KOPT-K1 (cell line): ENCODE measurements around the gene CACNG4.

Experiments used
- H3K27ac ChIP-seq: fragments of 200-600 bp; sonication (generic); 2 replicates; pipeline ENCODE4 v1.5.1; 2016; ENCODE audit warnings: antibody characterized with exemption, mild to moderate bottlenecking, low read depth, low read length; ENCODE audit not compliant: poor library complexity, severe bottlenecking
- H3K36me3 ChIP-seq: fragments of 200-600 bp; sonication (generic); 2 replicates; pipeline ENCODE4 v1.5.1; 2017; ENCODE audit warnings: antibody characterized with exemption, mild to moderate bottlenecking, low read length, moderate library complexity; ENCODE audit not compliant: insufficient read depth
- H3K9me3 ChIP-seq: fragments of 200-600 bp; sonication (generic); 2 replicates; pipeline ENCODE4 v1.5.1; 2017; ENCODE audit warnings: antibody characterized with exemption, low read length, mild to moderate bottlenecking; ENCODE audit not compliant: insufficient read depth, poor library complexity, severe bottlenecking

Gene CACNG4

DNA sequence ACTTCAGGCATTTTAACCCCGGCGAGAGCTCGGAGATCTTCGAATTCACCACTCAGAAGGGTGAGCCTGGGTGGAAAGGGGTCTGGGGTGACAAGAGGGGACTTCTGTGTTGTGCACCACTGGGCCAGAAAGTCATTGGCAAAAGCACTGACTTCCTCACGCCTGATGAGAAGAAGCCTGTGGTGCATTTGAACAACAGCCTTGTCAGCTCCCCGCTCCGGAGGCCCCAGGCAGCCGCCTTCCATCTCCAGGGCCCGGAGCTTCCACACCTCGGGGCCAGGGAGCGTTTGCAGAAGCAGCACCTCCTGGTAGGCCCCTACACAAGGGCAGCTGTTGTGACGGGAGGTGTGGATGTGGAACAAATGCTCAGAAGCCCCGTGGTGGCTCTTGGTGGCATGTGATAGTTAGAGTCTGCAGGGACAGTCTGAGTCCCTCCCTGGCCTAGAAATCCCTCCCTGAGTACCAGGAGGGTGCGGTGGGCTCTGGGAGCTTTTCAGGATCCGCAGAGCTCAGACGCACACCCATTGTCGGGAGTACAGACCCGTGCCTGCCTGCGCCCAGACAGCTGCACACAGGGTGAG, 89.6 kb downstream of the CACNG4 start:
- Histone ChIP-seq H3K36me3 (no peaks in the 10 kb centered on the region), H3K9me3 (peaks cover 8% of the 10 kb centered on the region), H3K27ac (no peak overlapping the region)

DNA sequence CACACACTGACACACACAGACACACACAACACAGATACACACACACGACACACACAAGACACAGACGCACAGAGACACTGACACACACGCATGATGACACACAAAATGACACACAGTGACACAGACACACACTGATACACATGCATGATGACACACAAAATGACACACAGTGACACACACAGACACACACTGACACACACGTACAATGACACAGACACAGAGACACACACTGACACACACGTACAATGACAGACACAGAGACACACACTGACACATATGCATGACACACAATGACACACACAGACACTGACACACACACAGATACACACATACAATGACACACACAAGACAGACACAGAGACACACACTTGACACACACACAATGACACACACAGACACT, 90.1 kb downstream of the CACNG4 start:
- H3K36me3 ChIP-seq = no peaks in the 10 kb centered on the region
- no peak overlapping the region for H3K27ac ChIP-seq
- H3K9me3 ChIP-seq = peaks cover 3% of the 10 kb centered on the region

DNA sequence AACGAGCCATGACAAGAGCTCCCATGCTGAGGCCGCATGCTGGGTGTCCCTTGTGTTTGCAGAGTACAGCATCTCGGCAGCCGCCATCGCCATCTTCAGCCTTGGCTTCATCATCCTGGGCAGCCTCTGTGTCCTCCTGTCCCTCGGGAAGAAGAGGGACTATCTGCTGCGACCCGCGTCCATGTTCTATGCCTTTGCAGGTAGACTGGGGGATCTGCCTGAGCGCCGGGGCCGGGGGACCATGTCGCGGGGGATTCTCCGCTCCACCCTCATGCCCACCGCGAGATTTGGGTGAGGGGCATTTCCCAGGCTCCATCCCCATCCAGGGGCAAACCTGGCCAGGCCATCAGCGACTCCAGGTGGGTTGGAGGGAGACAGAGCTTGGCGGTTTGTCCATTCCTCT, 90.5 kb downstream of the CACNG4 start:
- H3K27ac ChIP-seq = no peak overlapping the region
- H3K36me3 ChIP-seq = no peaks in the 10 kb centered on the region
- H3K9me3 ChIP-seq = no peaks in the 10 kb centered on the region

- H3K9me3 ChIP-seq = no peaks in the 10 kb centered on the region
- H3K27ac ChIP-seq = no peak overlapping the region
- H3K36me3 ChIP-seq = no peaks in the 10 kb centered on the region
Measured at GRCh38 chr17:67055811-67056745, 91.6 kb downstream of the CACNG4 start.

DNA sequence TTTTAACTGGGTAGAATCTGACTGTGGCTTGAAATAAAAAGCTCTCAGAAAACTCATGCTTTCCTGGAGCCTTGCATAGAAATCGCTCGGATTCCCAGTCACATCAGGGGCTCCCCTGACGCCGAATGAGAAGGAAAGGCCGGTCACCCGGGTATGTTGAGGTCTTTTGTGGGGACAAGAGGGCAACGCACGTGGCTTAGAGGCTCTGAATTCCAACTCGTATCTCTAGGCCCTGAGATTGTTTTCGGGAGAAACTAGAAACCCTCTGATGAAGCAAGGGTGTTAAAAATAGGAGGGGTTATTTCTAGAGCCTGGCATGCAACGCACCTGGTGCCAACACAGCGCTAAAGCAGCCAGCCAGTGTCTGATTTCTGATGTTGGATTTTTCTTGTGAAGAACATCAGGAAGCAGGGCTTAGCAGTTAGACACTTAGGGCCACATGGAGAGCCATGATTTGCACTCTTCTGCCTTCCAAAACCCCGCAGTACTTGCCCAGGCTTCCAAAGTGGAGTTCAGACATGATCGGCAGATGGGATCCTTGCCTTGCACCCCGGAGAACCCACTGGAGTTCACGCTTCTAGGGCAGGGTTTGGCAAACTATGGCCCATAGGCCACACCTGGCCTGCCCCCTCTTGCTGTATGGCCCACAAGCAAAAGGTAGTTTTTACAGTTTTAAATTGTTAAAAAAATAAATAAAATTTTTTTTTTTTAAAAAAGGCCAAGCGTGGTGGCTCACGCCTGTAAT, 92.4 kb downstream of the CACNG4 start:
- no peak overlapping the region for H3K27ac ChIP-seq

DNA sequence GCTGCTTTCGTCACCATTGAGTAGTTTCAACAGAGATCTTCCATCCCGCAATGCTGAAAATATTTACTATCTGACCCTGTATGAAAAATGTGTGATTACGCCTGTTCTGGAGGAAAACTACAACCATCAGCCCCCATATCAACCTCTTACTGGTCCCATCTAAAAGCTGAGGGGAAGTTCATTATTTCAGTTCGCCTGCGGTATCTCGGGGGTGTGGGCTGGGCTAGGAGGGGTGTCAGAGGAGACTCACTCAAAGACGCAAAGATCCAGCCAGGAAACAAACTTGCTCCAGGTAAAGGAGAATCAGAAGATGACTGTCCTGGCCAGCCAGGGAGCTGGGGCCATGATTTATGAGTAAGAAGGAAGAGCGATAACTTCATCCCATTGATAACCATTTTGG, 93.5 kb downstream of the CACNG4 start:
- H3K9me3 ChIP-seq = no peaks in the 10 kb centered on the region
- H3K36me3 ChIP-seq = no peaks in the 10 kb centered on the region
- H3K27ac ChIP-seq = no peak overlapping the region

More for the DNA sequence above, 92.4 kb downstream of the CACNG4 start:
- Histone ChIP-seq H3K36me3 (no peaks in the 10 kb centered on the region), H3K9me3 (no peaks in the 10 kb centered on the region)

DNA sequence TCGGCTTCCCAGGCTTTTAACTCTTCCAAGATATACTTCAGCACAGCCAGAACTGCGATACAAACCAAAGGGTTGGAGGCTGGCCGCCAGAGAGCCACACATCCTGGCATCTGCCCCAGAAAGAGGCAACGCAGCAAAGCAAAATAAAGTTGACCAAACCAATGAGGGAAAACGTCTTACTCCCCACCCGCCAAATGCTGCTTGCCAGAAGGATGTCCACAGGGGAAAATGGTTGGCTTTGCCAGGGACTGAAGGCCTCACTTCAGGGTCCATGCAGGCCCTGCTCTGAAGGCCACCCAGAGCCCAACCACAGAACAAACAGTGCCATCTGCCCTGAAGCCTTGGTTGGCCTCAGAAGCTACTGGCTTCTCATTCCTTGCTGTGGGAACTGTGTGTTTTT, 94.9 kb downstream of the CACNG4 start:
- H3K27ac ChIP-seq = no peak overlapping the region
- no peaks in the 10 kb centered on the region for H3K9me3 ChIP-seq

DNA sequence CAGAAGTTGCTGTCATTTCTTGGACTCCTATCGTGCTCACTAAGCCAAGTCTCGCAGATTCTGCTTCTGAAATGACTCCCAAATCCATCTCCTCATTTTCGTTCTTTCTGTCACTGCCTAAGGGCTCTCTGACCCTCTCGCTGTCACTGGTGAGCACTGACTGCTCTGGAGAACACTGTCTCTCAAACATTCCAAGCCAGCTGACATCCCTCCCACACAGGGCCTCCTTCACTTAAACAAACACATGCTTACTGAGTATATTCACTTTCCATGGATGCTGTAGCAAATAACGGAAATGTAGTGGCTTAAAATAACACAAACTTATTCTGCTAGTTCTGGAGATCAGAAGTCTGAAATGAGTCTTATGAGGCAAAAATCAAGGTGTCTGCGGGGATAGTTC, 98.6 kb downstream of the CACNG4 start:
- H3K36me3 ChIP-seq = no peaks in the 10 kb centered on the region
- no peak overlapping the region for H3K27ac ChIP-seq
- no peaks in the 10 kb centered on the region for H3K9me3 ChIP-seq

More for the DNA sequence above, 94.9 kb downstream of the CACNG4 start:
- H3K36me3 ChIP-seq = no peaks in the 10 kb centered on the region

- no peak overlapping the region for H3K27ac ChIP-seq
- no peaks in the 10 kb centered on the region for H3K9me3 ChIP-seq
- no peaks in the 10 kb centered on the region for H3K36me3 ChIP-seq
Measured at GRCh38 chr17:67066717-67067116, 102.2 kb downstream of the CACNG4 start.

- H3K9me3 ChIP-seq = no peaks in the 10 kb centered on the region
- H3K36me3 ChIP-seq = peaks cover 6% of the 10 kb centered on the region
- H3K27ac ChIP-seq = no peak overlapping the region
Measured at GRCh38 chr17:67067571-67068482, 103.3 kb downstream of the CACNG4 start.

- peaks cover 14% of the 10 kb centered on the region for H3K36me3 ChIP-seq
- no peak overlapping the region for H3K27ac ChIP-seq
- no peaks in the 10 kb centered on the region for H3K9me3 ChIP-seq
Measured at GRCh38 chr17:67068999-67069398, 104.5 kb downstream of the CACNG4 start.

GRCh38 chr17:67069603-67070136, 105.2 kb downstream of the CACNG4 start:
- H3K9me3 ChIP-seq = no peaks in the 10 kb centered on the region
- H3K36me3 ChIP-seq = peaks cover 14% of the 10 kb centered on the region
- H3K27ac ChIP-seq = no peak overlapping the region

DNA sequence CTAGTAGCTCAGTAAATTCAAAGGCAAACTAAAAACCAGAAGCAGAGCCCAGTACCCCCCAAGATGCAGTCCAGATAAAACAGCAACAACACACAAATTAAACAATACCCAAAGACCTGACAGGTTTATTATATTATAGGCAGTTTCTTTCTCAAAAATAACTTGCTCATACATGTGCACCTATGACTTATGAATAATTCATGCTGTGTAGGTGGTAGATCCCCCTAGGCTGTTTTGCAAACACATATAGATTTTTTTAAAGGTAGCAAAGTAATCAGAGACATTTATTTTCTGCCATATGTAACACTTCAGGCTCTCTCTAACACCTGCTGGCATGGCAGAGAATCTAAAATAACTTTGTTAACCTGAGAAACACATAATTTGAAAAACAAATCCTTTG, 107.1 kb downstream of the CACNG4 start:
- peaks cover 21% of the 10 kb centered on the region for H3K36me3 ChIP-seq
- no peak overlapping the region for H3K27ac ChIP-seq
- H3K9me3 ChIP-seq = no peaks in the 10 kb centered on the region

DNA sequence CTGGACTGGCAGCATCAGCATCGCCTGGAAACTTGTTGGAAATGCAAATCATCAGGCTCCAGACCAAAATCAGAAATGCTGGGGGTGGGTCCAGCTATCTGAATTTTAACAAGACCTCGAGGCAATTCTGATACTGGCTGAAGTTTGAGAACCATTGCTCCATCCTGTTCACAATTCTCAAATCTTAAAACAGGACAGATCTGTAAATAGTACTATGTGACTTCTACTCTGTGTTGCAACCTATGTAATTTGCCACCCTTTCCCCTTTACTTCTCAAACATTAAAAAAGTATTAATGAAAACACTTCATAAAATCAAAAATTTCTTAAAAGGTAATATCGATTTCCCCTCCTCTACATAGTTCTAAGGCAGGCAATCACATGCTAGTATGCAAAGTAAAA, 108.4 kb downstream of the CACNG4 start:
- Histone ChIP-seq H3K36me3 (peaks cover 32% of the 10 kb centered on the region), H3K9me3 (no peaks in the 10 kb centered on the region), H3K27ac (no peak overlapping the region)
